ACC112 (cell line): ENCODE results near the gene LECT2.

Source experiments
- H2AFZ ChIP-seq: fragments of 200-600 bp; sonication (generic); one replicate; pipeline ENCODE4 v1.6.0; 2017; ENCODE audit warnings: antibody characterized with exemption, low read length; ENCODE audit not compliant: unreplicated experiment
- H3K27ac ChIP-seq: fragments of 200-600 bp; sonication (generic); 2 replicates; pipeline ENCODE4 v1.5.1; 2014; ENCODE audit warnings: low read depth, mild to moderate bottlenecking, antibody characterized with exemption, low read length, moderate library complexity
- H3K27me3 ChIP-seq: fragments of 200-600 bp; sonication (generic); 2 replicates; pipeline ENCODE4 v1.6.1; 2014; ENCODE audit warnings: mild to moderate bottlenecking, antibody characterized with exemption, low read length, moderate library complexity, mixed read lengths; ENCODE audit not compliant: insufficient read depth
- H3K36me3 ChIP-seq: fragments of 200-600 bp; sonication (generic); 2 replicates; pipeline ENCODE4 v1.6.1; 2016; ENCODE audit warnings: mild to moderate bottlenecking, antibody characterized with exemption, low read length, moderate library complexity, mixed read lengths; ENCODE audit not compliant: insufficient read depth
- H3K4me1 ChIP-seq: fragments of 200-600 bp; sonication (generic); one replicate; pipeline ENCODE4 v1.6.1; 2016; ENCODE audit warnings: low read length, mixed read lengths; ENCODE audit not compliant: insufficient read depth, unreplicated experiment, control insufficient read depth
- H3K4me3 ChIP-seq: fragments of 200-600 bp; sonication (generic); 2 replicates; pipeline ENCODE4 v1.5.1; 2014; ENCODE audit warnings: mild to moderate bottlenecking, low read depth, low read length
- H3K79me2 ChIP-seq: fragments of 200-600 bp; sonication (generic); one replicate; pipeline ENCODE4 v1.6.0; 2016; ENCODE audit warnings: low read length; ENCODE audit not compliant: control insufficient read depth, unreplicated experiment, insufficient read depth

The LECT2 gene

GRCh38 chr5:135905144-135905543 is 49.6 kb downstream of the LECT2 start:
- no peaks in the 10 kb centered on the region for H3K36me3 ChIP-seq
- no peaks in the 10 kb centered on the region for H3K4me1 ChIP-seq
- H3K4me3 ChIP-seq = no peak overlapping the region
- peaks cover 36% of the 10 kb centered on the region for H3K27me3 ChIP-seq
- no peak overlapping the region for H2AFZ ChIP-seq
- H3K79me2 ChIP-seq = no peaks in the 10 kb centered on the region
- H3K27ac ChIP-seq = no peak overlapping the region

GRCh38 chr5:135901633-135902032 is 53.1 kb downstream of the LECT2 start:
- Histone ChIP-seq H3K27me3 (peaks cover 32% of the 10 kb centered on the region), H3K36me3 (no peaks in the 10 kb centered on the region), H3K27ac (no peak overlapping the region), H3K79me2 (no peaks in the 10 kb centered on the region), H2AFZ (no peak overlapping the region), H3K4me3 (no peak overlapping the region), H3K4me1 (no peaks in the 10 kb centered on the region)

- Histone ChIP-seq H3K4me3 (no peak overlapping the region), H3K27me3 (peaks cover 26% of the 10 kb centered on the region), H3K79me2 (no peaks in the 10 kb centered on the region), H3K36me3 (no peaks in the 10 kb centered on the region), H3K27ac (no peak overlapping the region), H3K4me1 (no peaks in the 10 kb centered on the region), H2AFZ (no peak overlapping the region)
Measured at GRCh38 chr5:135900276-135900675, 54.5 kb downstream of the LECT2 start.

- Histone ChIP-seq H3K79me2 (no peaks in the 10 kb centered on the region), H3K4me3 (no peak overlapping the region), H2AFZ (no peak overlapping the region), H3K36me3 (no peaks in the 10 kb centered on the region), H3K4me1 (no peaks in the 10 kb centered on the region), H3K27ac (no peak overlapping the region), H3K27me3 (peaks cover 25% of the 10 kb centered on the region)
Measured at GRCh38 chr5:135898651-135899050, 56.1 kb downstream of the LECT2 start.
